Lung microvascular endothelial cell (primary cell): ENCODE results near the gene MAML2. TPM values are rescaled to one million over a fixed set of nuclear protein-coding genes. Genes with fewer than 3 reads are reported as not detected.

Source experiments
- DNase-seq, 2 donors: peaks; one replicate each; pipeline versions ENCODE4 v3.0.0 to v3.0.0-alpha.2; 2010; ENCODE audit warnings: low read depth in 2 of 2
- total RNA-seq: library from RNA; depleted of rRNA; stranded (reverse); fragments of >200 nt; gene quantifications from 2 replicates; pipeline ENCODE4 v1.2.1, GENCODE V29; 2014

The MAML2 gene
- total RNA-seq, 1 donor from 2014 or later: 5.2 TPM

DNA sequence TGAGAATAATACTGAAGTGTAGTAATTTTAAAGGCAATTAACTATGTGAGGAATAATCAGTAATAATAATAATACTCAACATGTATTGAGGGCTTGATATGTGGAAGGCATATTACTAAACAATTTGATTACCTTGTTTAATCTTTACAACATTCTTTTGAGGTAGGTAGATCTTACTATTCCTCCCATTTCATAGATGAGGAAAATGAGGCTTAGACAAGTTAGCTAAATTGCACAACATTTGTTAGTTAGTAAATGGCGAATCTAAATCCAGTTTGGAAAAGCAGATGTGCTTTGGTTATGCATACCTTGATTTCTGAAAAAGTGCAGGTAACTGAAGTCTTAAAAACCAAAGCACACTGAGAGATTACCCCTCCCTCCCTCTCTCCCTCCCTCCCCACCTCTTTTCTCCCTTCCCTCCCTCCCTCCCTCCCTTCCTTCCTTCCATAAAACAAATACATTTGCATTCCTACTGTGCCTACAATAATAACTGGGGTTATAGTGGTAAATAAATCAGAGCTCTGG, 326.0 kb downstream of the MAML2 start:
- no peak for DNase-seq

- DNase-seq: no peak
Observed at GRCh38 chr11:96015906-96016565, 327.0 kb downstream of the MAML2 start.

DNA sequence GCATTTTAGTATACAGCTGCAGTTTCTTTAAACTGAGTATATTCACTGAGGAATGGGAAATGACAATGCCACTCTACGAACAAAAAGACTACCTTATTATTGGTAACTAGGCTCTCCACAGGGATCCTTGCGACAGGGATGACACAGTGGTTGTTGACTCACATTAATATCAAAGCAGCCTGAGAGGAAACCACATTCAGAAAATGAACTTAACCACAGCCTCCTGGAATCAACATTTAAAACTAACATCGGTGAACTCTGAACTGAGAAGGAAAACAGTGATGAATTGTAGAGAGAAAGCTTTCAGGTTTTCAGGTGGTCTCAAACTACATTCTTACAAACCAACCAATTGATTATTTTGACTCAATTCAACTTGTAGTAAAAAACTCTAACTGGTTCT, 328.8 kb downstream of the MAML2 start:
- DNase-seq: peak in 1 of 2 donors; percentile 58

GRCh38 chr11:96013461-96014213, 329.4 kb downstream of the MAML2 start:
- no peak for DNase-seq

- peak; percentile 70 to 96 for DNase-seq
Observed at GRCh38 chr11:96012086-96012824, 330.7 kb downstream of the MAML2 start.

DNA sequence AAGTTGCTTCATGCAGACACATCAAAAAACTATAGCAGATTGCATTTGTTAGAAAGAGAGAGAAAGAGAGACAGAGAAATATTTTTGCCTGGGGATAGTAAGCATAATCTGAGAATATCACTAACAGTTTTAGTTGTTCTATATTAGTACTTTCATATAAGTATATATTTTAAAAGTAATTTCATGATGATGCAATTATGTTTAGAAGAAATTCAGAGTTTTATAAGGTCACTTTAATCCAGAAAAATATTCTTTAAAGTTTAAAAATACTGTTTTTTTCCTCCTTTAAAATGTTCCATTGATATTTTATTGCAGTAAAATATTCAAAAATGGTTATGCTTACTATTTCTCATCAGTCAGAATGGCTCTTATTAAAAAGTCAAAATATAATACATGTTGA, 332.3 kb downstream of the MAML2 start:
- DNase-seq: no peak

GRCh38 chr11:96008161-96008720, 334.8 kb downstream of the MAML2 start:
- DNase-seq: no peak

GRCh38 chr11:96006037-96006436, 337.0 kb downstream of the MAML2 start:
- no peak for DNase-seq

- no peak for DNase-seq
Observed at GRCh38 chr11:96004862-96005261, 338.1 kb downstream of the MAML2 start.

- DNase-seq: no peak
Observed at GRCh38 chr11:96002754-96003290, 340.2 kb downstream of the MAML2 start.

- DNase-seq: no peak
Observed at GRCh38 chr11:96002339-96002738, 340.7 kb downstream of the MAML2 start.

DNA sequence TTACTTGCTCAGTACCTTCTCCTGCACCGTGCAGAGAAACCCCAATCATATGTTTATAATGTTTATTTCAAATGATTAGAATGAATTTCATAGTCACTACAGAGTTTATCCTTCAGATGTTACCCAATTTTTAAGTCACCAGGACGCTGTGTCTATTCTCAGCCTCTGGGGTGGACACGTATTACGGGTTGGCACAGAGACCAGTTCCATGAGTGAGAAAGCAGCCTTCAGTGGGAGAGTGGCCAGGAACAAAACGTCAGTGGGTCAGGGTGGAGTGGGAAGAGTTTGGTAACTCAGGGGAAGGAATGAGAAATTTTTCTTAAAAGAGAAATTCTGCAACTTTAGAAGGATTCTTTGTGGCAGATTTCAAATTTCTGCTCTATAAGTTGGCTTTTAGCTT, 342.0 kb downstream of the MAML2 start:
- peak in 1 of 2 donors; percentile 47 for DNase-seq

DNA sequence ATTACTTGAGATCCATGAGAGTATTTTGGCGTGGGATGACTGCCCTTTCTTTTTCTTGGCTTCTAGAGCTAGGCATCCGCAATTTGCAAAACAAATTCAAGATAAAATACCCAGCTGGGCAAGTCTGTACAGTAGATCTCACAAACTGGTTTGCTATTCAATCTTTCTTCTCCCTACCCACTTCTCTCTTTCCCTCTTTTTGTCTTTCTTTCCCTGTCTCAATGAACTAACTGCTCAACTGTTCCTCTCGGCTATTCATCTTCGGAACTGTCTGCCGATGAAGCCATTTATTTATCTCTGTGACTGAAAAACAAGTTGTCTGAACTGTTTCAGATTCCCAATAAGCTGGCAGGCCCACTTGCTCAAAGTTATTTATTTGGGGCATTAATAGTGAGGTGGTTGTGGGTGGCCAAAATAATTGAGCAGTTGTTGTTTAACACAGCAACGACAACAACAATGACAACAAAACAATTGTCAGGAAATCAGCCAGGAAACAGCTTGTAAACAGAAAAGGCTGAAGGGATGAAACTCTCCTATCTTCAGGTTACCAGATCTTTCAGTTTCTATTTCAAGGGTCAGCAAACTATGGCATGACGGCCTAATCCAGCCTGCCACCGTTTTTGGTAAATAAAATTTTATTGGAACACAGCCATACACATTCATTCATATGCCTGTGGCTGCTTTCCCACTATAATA, 343.1 kb downstream of the MAML2 start:
- DNase-seq: peak; percentile 57 to 82

DNA sequence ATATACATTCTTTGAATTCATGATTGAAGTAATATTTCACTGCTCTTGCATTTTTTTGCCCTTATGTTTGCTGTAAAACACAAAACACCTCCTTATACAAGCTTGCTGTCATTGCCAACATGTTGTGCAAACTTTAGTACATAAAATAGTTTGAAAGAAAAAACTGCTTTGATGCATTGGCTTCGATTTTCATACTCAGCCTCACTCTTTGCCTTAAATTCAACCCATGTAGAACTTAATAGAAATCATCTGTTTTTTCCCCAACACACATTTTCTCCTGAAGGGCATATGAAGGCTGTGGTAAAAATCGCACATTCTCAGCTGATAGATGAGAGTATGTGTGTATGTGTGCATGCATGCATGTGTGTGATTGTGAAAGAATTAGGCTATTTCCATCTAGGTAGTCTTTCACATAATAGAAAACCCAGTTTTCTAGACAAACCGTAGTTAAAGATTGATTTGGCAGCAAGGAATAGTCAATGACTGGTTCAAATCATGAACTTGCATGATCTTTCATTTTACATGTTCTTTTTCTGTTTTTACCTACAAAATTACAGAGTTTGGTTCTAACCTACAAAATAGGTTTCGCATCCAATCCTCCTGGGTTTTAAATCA, 346.3 kb downstream of the MAML2 start:
- no peak for DNase-seq

DNA sequence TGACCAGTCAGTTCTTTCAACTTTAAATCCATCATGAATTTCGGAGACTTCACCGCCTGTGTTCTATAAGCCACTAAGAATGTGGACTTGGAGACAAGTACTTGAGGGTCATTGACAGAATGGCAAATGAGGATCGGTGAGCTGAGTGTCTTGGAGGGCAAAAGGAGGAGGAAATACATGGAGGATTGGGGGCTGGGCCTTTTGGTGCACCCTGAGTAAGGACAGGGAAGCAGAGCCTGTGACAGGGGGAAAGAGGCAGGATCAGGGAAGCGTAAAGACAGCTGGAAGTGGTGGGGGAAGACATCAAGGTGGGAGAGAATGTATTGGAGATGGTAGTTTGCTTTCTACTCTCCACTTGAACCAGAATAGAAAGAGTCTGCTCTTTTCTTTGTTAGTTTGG, 348.7 kb downstream of the MAML2 start:
- DNase-seq: no peak

- DNase-seq: no peak
Observed at GRCh38 chr11:95993438-95994298, 349.3 kb downstream of the MAML2 start.

- DNase-seq: no peak
Observed at GRCh38 chr11:95991545-95991944, 351.4 kb downstream of the MAML2 start.

DNA sequence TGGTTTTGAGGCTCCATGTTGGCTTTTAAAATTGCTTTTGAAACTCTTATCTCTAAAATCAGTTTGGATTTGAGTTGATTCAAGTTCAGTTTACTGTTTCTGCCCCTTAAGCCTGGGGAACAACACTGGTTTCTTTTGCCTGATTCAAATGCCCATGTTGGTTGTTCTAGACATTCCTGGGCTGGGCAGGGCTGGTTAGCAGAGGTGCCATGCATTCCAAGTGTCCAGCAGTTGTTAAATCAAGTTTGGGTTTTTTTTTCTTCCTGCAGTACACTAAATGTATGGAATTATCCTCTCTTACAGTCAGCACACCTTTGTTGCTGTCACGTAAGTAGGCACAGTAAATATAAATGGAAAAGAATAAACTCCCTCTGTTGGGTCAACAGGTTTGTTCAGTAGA, 351.9 kb downstream of the MAML2 start:
- DNase-seq: no peak

DNA sequence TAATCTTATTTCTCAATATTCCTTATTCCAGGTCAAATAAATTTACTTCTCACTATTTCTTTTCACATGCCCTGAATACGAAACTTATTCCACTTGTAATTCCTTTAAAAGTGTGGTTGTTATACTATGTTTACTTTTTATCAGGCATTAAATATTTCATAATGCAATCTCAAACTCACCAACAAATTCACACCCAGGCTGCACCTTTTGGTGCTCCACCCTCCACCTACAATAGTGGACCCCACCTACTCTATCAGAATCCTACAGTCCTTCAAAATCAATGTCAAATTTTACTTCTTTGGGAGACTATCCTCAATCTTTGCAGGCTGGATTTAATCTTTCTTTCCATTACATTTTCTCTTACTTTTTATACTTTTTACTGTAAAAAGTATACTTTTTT, 353.2 kb downstream of the MAML2 start:
- DNase-seq: no peak
